GM12801 (cell line): ENCODE measurements around the gene SF3B3.

Source experiments
- CTCF ChIP-seq: IDR thresholded peaks from one replicate; pipeline ENCODE4 v1.5.1; 2011; ENCODE audit warnings: control low read depth; ENCODE audit not compliant: insufficient read length; ENCODE audit errors: extremely low read depth

Gene SF3B3

GRCh38 chr16:70615945-70616344 lies 92.3 kb downstream of the SF3B3 start:
- no peak for TF ChIP-seq CTCF
